Stomach (tissue), 4 donors: ENCODE data around the gene PTTG2.

ENCODE experiments used
- CTCF ChIP-seq, 7 experiments: fragments of 450-650 bp in 4 of 7; fragments of 200-600 bp in 3 of 7; sonication (generic) in 3 of 7; IDR thresholded peaks; one replicate each; pipeline ENCODE4 v1.5.1; 2016 to 2019; ENCODE audit warnings: antibody characterized with exemption in 7 of 7, control low read depth in 2 of 7, mild to moderate bottlenecking in 1 of 7
- EP300 ChIP-seq: sonication (generic); formaldehyde crosslinking; IDR thresholded peaks from one replicate; pipeline ENCODE4 v1.6.1; 2017; ENCODE audit warnings: antibody characterized with exemption

GRCh38 chr4:37934609-37935008 lies 25.6 kb upstream of the PTTG2 start:
- TF ChIP-seq CTCF (IDR thresholded peaks at IDR 0.05) (no peak), EP300 (no peak)
